Adrenal gland (tissue), 12 donors: ENCODE results near the gene ZNF74. TPM values are rescaled to one million over a fixed set of nuclear protein-coding genes. Genes with fewer than 3 reads are reported as not detected.
A peak's percentile ranks its signal among the peaks of the same experiment; 100 is the strongest.

Source experiments
- DNase-seq, 7 donors: peaks; one replicate each; pipeline ENCODE4 v3.0.0-alpha.2; 2019 to 2020
- H3K27ac ChIP-seq, 5 donors: fragments of 200-600 bp; sonication (generic) in 4 of 5; 1 replicate in 3 of 5; 2 replicates in 2 of 5; pipeline versions ENCODE4 v1.5.1 to v1.8.0; 2016 to 2020; ENCODE audit warnings: mild to moderate bottlenecking in 1 of 5
- H3K27me3 ChIP-seq: fragments of 200-600 bp; 2 replicates; pipeline ENCODE4 v1.8.0; 2021
- H3K36me3 ChIP-seq, 2 donors: fragments of 200-600 bp; replicated peaks in 1 of 2; 1 replicate in 1 of 2; 2 replicates in 1 of 2; pipeline versions ENCODE4 v1.5.1 to v1.8.0; 2018 to 2022
- H3K4me1 ChIP-seq, 2 donors: fragments of 200-600 bp; replicated peaks in 1 of 2; 1 replicate in 1 of 2; 2 replicates in 1 of 2; pipeline versions ENCODE4 v1.5.1 to v1.8.0; 2018 to 2021
- H3K4me3 ChIP-seq, 4 donors: fragments of 200-600 bp; sonication (generic) in 3 of 4; one replicate each; pipeline ENCODE4 v1.5.1; 2016 to 2018
- H3K9me3 ChIP-seq, 3 donors: fragments of 200-600 bp; sonication (generic) in 1 of 3; replicated peaks in 1 of 3; 1 replicate in 2 of 3; 2 replicates in 1 of 3; pipeline versions ENCODE4 v1.5.1 to v1.8.0; 2016 to 2021
- POLR2A ChIP-seq, 2 donors: fragments of 450-650 bp; IDR thresholded peaks; one replicate each; pipeline ENCODE4 v1.6.1; 2017; ENCODE audit warnings: antibody characterized with exemption in 2 of 2, mild to moderate bottlenecking in 2 of 2, moderate library complexity in 1 of 2
- WGBS, 4 donors: extraction: QIAGEN DNeasy Blood & Tissue Kit in 2 of 4; methylation state at CpG; one replicate each; pipeline versions ENCODE4 v1.1.5 to v1.1.7; 2013 to 2017; 5-methylcytosine and 5-hydroxymethylcytosine counted together
- intact Hi-C, 2 donors: fragments of 100-400 bp; cut with DNase I; formaldehyde crosslinking; loops; one replicate each; pipeline versions ENCODE4 v1.14.1 to v1.15.0; 2022 to 2023
- polyA plus RNA-seq, 3 donors: library from polyadenylated mRNA; stranded (reverse); fragments of 200-250 nt in 2 of 3; fragments of 350-450 nt in 1 of 3; fragmentation: Illumina TruSeq in 1 of 3; extraction: RNeasy Lipid Tissue Mini Kit (QIAGEN cat#74804) in 1 of 3; gene quantifications; one replicate each; pipeline ENCODE4 v1.2.3, GENCODE V29; 2013 to 2014
- total RNA-seq, 9 donors: library from RNA; depleted of rRNA in 4 of 9; stranded (reverse); fragments of >200 nt in 4 of 9; fragments of 120-200 nt in 1 of 9; fragmentation: NEBNext Ultra II Directional in 1 of 9; extraction: Animal tissue kit (Norgen Biotek cat#: 25700) in 1 of 9; gene quantifications; one replicate each; pipeline versions ENCODE4 v1.1.0 to v1.2.4, GENCODE V29; 2013 to 2023
- TF ChIP-seq, protein P1 (sequence below), 6 experiments: fragments of 450-650 bp in 4 of 6; fragments of 200-600 bp in 2 of 6; sonication (generic) in 1 of 6; IDR thresholded peaks; 1 replicate in 5 of 6; 2 replicates in 1 of 6; pipeline versions ENCODE4 v1.5.1 to v1.8.0; 2016 to 2021; ENCODE audit warnings: antibody characterized with exemption in 6 of 6, mild to moderate bottlenecking in 2 of 6, moderate library complexity in 1 of 6
- donor health status: healthy with polysubstance abuse.
- donor health status: Bipolar disorder and iron deficiency.
- donor health status: DM: yes; HTN: yes; CAD: no.
- donor health status: DM: no; HTN: no; CAD: no.
- donor health status: DM: no; HTN: no; CAD: no.
- donor health status: DM: yes; HTN: yes; CAD: no.

Gene ZNF74
- total and polyA plus RNA-seq, 12 donors = 4.4 to 28.9 (median 9.5) TPM

GRCh38 chr22:20440637-20441591, 47.0 kb downstream of the ZNF74 start:
- Histone ChIP-seq H3K4me3 (no peak overlapping the region), H3K9me3 (no peaks in the 10 kb centered on the region), H3K4me1 (peaks cover 5 to 18% of the 10 kb centered on the region in 2 donors), H3K36me3 (peaks cover 0 to 18% of the 10 kb centered on the region in 2 donors), H3K27me3 (peaks cover 13% of the 10 kb centered on the region), H3K27ac (peak overlapping the region in 1 of 5 donors; percentile 77)
- intact Hi-C loops = no loop called here
- WGBS, 4 donors = 77 to 82% (median 80%) methylated on average over 8 to 13 of the region's 13 CpGs
- no peak for DNase-seq
- TF ChIP-seq POLR2A (IDR thresholded peaks at IDR 0.05) = no peak
- TF ChIP-seq, protein P1, sequence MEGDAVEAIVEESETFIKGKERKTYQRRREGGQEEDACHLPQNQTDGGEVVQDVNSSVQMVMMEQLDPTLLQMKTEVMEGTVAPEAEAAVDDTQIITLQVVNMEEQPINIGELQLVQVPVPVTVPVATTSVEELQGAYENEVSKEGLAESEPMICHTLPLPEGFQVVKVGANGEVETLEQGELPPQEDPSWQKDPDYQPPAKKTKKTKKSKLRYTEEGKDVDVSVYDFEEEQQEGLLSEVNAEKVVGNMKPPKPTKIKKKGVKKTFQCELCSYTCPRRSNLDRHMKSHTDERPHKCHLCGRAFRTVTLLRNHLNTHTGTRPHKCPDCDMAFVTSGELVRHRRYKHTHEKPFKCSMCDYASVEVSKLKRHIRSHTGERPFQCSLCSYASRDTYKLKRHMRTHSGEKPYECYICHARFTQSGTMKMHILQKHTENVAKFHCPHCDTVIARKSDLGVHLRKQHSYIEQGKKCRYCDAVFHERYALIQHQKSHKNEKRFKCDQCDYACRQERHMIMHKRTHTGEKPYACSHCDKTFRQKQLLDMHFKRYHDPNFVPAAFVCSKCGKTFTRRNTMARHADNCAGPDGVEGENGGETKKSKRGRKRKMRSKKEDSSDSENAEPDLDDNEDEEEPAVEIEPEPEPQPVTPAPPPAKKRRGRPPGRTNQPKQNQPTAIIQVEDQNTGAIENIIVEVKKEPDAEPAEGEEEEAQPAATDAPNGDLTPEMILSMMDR (IDR thresholded peaks at IDR 0.05) = no peak

DNA sequence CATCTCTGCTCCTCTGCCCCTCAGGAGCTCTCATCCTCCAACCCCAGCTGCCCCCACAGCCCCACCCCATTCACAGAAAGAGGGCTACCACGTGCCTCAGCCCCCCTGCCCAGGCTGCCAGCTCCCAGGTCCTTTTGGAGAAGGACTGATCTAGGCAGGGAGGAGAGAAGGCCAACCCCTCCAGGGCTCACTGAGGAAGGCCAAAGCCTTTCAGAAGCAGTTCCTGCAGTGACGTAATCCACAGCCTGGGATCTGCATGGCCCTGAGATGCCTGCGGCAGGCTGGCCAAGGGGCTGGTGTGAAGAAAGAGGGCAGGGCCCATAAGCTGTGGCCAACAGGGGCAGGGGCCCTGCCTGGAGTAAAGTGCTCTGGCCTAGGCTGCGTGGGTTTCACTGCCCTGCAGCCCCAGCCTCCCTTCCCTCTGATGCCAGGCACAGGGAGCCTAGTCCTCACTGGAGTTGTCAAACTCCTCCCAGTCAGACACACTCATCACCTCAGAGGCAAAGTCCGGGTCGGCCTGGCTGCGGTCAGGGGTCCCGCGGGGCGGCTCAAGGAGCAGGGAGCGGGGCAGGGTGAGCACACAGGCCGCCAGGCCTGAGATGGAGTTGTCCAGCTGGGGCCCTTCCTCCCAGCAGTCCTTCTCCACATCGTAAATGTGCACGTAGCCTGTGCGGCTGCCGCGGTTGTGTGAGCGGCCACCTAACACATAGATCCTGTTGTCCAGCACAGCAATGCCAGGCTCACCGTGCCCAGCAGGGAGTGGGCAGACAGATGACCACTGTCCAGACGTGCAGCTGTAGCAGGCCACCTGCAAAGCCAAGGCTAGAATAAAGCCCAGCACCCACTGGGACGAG, 47.9 kb downstream of the ZNF74 start:
- H3K4me1 ChIP-seq = peaks cover 5 to 10% of the 10 kb centered on the region in 2 donors
- no peak overlapping the region for H3K4me3 ChIP-seq
- peaks cover 4% of the 10 kb centered on the region for H3K27me3 ChIP-seq
- 74 to 84% (median 79%) methylated on average over 10 to 21 of the region's 21 CpGs for WGBS, 4 donors
- no peaks in the 10 kb centered on the region for H3K9me3 ChIP-seq
- no peak for TF ChIP-seq POLR2A (IDR thresholded peaks at IDR 0.05)
- TF ChIP-seq, protein P1 (IDR thresholded peaks at IDR 0.05) = no peak
- intact Hi-C loops = no loop called here
- H3K36me3 ChIP-seq = peaks cover 0 to 23% of the 10 kb centered on the region in 2 donors
- DNase-seq = peak in 6 of 7 donors; percentile 60 to 73 (median 68)
- H3K27ac ChIP-seq = peak overlapping the region in 1 of 5 donors; percentile 77

GRCh38 chr22:20442485-20443284, 48.7 kb downstream of the ZNF74 start:
- Histone ChIP-seq H3K4me3 (no peak overlapping the region), H3K27ac (peak overlapping the region in 1 of 5 donors; percentile 77), H3K27me3 (no peaks in the 10 kb centered on the region), H3K4me1 (peaks cover 4 to 5% of the 10 kb centered on the region in 2 donors), H3K36me3 (peaks cover 0 to 23% of the 10 kb centered on the region in 2 donors), H3K9me3 (no peaks in the 10 kb centered on the region)
- TF ChIP-seq POLR2A (IDR thresholded peaks at IDR 0.05) = no peak
- TF ChIP-seq, protein P1 (IDR thresholded peaks at IDR 0.05) = no peak
- 71 to 83% (median 79%) methylated on average over 6 to 7 of the region's 7 CpGs for WGBS, 4 donors
- DNase-seq = no peak
- intact Hi-C loops = no loop called here
